HEK293 (cell line): ENCODE measurements around the gene HIF1AN.

ENCODE experiments used
- CTCF ChIA-PET: fragments of 350-600 bp; formaldehyde crosslinking; extraction: SDS; loops from one replicate; lab custom pipeline; 2021; ENCODE audit warnings: antibody characterized with exemption; lab: Yijun Ruan, JAX
- POLR2A ChIA-PET: fragments of 300-600 bp; formaldehyde crosslinking; extraction: SDS; loops from one replicate; lab custom pipeline; 2020; ENCODE audit warnings: antibody characterized with exemption, inconsistent platforms; lab: Yijun Ruan, JAX
- H3K27ac ChIP-seq: fragments of 200-500 bp; sonication (Bioruptor generic); 2 replicates; pipeline ENCODE4 v1.5.1; 2014; ENCODE audit warnings: low read depth, low read length, control low read depth, inconsistent platforms; ENCODE audit errors: extremely low read depth
- H3K36me3 ChIP-seq, 2 experiments: fragments of 200-500 bp in 1 of 2; sonication (Bioruptor generic) in 1 of 2; 1 replicate in 1 of 2; 2 replicates in 1 of 2; pipeline ENCODE4 v1.5.1; 2014 to 2017; ENCODE audit warnings: inconsistent platforms in 2 of 2, low read length in 2 of 2; ENCODE audit not compliant: control insufficient read depth in 2 of 2, insufficient read depth in 1 of 2
- H3K4me1 ChIP-seq: fragments of 200-500 bp; sonication (Bioruptor generic); 2 replicates; pipeline ENCODE4 v1.5.1; 2014; ENCODE audit warnings: mild to moderate bottlenecking, low read length, inconsistent platforms; ENCODE audit not compliant: control insufficient read depth, insufficient read depth
- H3K4me3 ChIP-seq: 2 replicates; pipeline ENCODE4 v1.5.1; 2011; ENCODE audit warnings: low read depth, mild to moderate bottlenecking, control low read depth, low read length, moderate library complexity
- H3K9me3 ChIP-seq: fragments of 200-500 bp; sonication (Bioruptor generic); 2 replicates; pipeline ENCODE4 v1.5.1; 2014; ENCODE audit warnings: low read depth, low read length, inconsistent platforms; ENCODE audit not compliant: control insufficient read depth, insufficient read depth
- ATF2 ChIP-seq: fragments of 450-650 bp; formaldehyde crosslinking; IDR thresholded peaks from 2 replicates; pipeline ENCODE4 v1.5.1; 2016; ENCODE audit warnings: missing biosample characterization, missing genetic modification characterization, low read depth
- BCL11B ChIP-seq: fragments of 450-650 bp; formaldehyde crosslinking; IDR thresholded peaks from 2 replicates; pipeline ENCODE4 v1.5.1; 2016; ENCODE audit warnings: low read depth, missing biosample characterization, missing genetic modification characterization
- GLI2 ChIP-seq: fragments of 450-650 bp; formaldehyde crosslinking; IDR thresholded peaks from 2 replicates; pipeline ENCODE4; 2017; ENCODE audit warnings: missing biosample characterization, missing genetic modification characterization, low read depth, borderline replicate concordance
- PRDM2 ChIP-seq: fragments of 450-650 bp; formaldehyde crosslinking; IDR thresholded peaks from 2 replicates; pipeline ENCODE4 v1.5.1; 2016; ENCODE audit warnings: missing biosample characterization, missing genetic modification characterization, borderline replicate concordance
- PRDM6 ChIP-seq: fragments of 450-650 bp; formaldehyde crosslinking; IDR thresholded peaks from 2 replicates; pipeline ENCODE4 v1.5.1; 2017; ENCODE audit warnings: missing biosample characterization, missing genetic modification characterization
- ZNF114 ChIP-seq: fragments of 450-650 bp; formaldehyde crosslinking; IDR thresholded peaks from 2 replicates; pipeline ENCODE4 v1.5.0; 2017; ENCODE audit warnings: missing biosample characterization, missing genetic modification characterization
- ZNF169 ChIP-seq: fragments of 450-650 bp; formaldehyde crosslinking; IDR thresholded peaks from 2 replicates; pipeline ENCODE4 v1.5.1; 2016; ENCODE audit warnings: missing biosample characterization, missing genetic modification characterization
- ZNF221 ChIP-seq: fragments of 450-650 bp; formaldehyde crosslinking; IDR thresholded peaks from 2 replicates; pipeline ENCODE4 v1.5.1; 2017; ENCODE audit warnings: missing biosample characterization, missing genetic modification characterization, borderline replicate concordance
- ZNF449 ChIP-seq: fragments of 450-650 bp; formaldehyde crosslinking; IDR thresholded peaks from 2 replicates; pipeline ENCODE4 v1.5.1; 2017; ENCODE audit warnings: missing biosample characterization, mild to moderate bottlenecking, missing genetic modification characterization, moderate library complexity
- ZNF473 ChIP-seq: fragments of 450-650 bp; formaldehyde crosslinking; IDR thresholded peaks from 2 replicates; pipeline ENCODE4 v1.5.1; 2017; ENCODE audit warnings: missing biosample characterization, missing genetic modification characterization
- ZNF48 ChIP-seq: fragments of 450-650 bp; formaldehyde crosslinking; IDR thresholded peaks from 2 replicates; pipeline ENCODE4 v1.5.1; 2016; ENCODE audit warnings: missing biosample characterization, missing genetic modification characterization
- ZNF510 ChIP-seq: fragments of 450-650 bp; formaldehyde crosslinking; IDR thresholded peaks from 2 replicates; pipeline ENCODE4 v1.5.1; 2018; ENCODE audit warnings: mild to moderate bottlenecking, missing genetic modification characterization, missing biosample characterization; ENCODE audit not compliant: insufficient replicate concordance
- ZNF768 ChIP-seq: fragments of 450-650 bp; formaldehyde crosslinking; IDR thresholded peaks from 2 replicates; pipeline ENCODE4 v1.5.1; 2018; ENCODE audit warnings: missing biosample characterization, mild to moderate bottlenecking, missing genetic modification characterization
- ZNF776 ChIP-seq: fragments of 450-650 bp; formaldehyde crosslinking; IDR thresholded peaks from 2 replicates; pipeline ENCODE4 v1.5.0; 2017; ENCODE audit warnings: missing biosample characterization, missing genetic modification characterization, borderline replicate concordance

The HIF1AN gene

GRCh38 chr10:100496567-100496966, 39.2 kb upstream of the HIF1AN start:
- H3K27ac ChIP-seq = no peak overlapping the region
- CTCF ChIA-PET = interaction anchor here (0.9 to 4.0 kb wide), 4 partner anchors 12 to 63 kb away, joined by 6 to 21 read pairs (median 16); no protein-coding TSS in a partner anchor

More at GRCh38 chr10:100496567-100496966, 39.2 kb upstream of the HIF1AN start:
- peaks cover 0 to 82% of the 10 kb centered on the region in 2 experiments for H3K36me3 ChIP-seq
- POLR2A ChIA-PET = no interaction called here
- no peak overlapping the region for H3K4me3 ChIP-seq
- no peaks in the 10 kb centered on the region for H3K4me1 ChIP-seq
- no peaks in the 10 kb centered on the region for H3K9me3 ChIP-seq
- TF ChIP-seq ZNF449 (tag by site-specific recombination) (no peak), ZNF510 (tag by site-specific recombination) (no peak), PRDM6 (tag by site-specific recombination) (no peak), BCL11B (tag by site-specific recombination) (no peak), PRDM2 (tag by site-specific recombination) (no peak), ZNF768 (tag by site-specific recombination) (no peak), ZNF48 (tag by site-specific recombination) (no peak), ZNF473 (tag by site-specific recombination) (no peak), ZNF169 (tag by site-specific recombination) (no peak), GLI2 (tag by site-specific recombination) (no peak), ZNF221 (tag by site-specific recombination) (no peak), ZNF114 (no peak), ZNF776 (tag by site-specific recombination) (no peak), ATF2 (no peak)
